EH (cell line): ENCODE results near the gene SOX5.

Experiments
- DNase-seq: peaks from one replicate; pipeline ENCODE4 v3.0.0-alpha.2; 2015; ENCODE audit warnings: low read depth

The SOX5 gene

GRCh38 chr12:23684121-23684520 is 265.3 kb downstream of the SOX5 start:
- no peak for DNase-seq

- DNase-seq: no peak
These were observed 268.2 kb downstream of the SOX5 start for GRCh38 chr12:23681237-23681636.

- no peak for DNase-seq
These were observed 275.4 kb downstream of the SOX5 start for GRCh38 chr12:23674064-23674463.

- DNase-seq: no peak
These were observed 277.6 kb downstream of the SOX5 start for GRCh38 chr12:23671881-23672280.

- DNase-seq: no peak
These were observed 278.8 kb downstream of the SOX5 start for GRCh38 chr12:23670684-23671083.

- DNase-seq: no peak
These were observed 279.8 kb downstream of the SOX5 start for GRCh38 chr12:23669691-23670090.

- no peak for DNase-seq
These were observed 282.6 kb downstream of the SOX5 start for GRCh38 chr12:23666866-23667265.

- no peak for DNase-seq
These were observed 286.5 kb downstream of the SOX5 start for GRCh38 chr12:23662966-23663365.

GRCh38 chr12:23659131-23659530 is 290.3 kb downstream of the SOX5 start:
- DNase-seq: peak; percentile 1

- no peak for DNase-seq
These were observed 291.9 kb downstream of the SOX5 start for GRCh38 chr12:23657598-23657997.

GRCh38 chr12:23655884-23656283 is 293.6 kb downstream of the SOX5 start:
- DNase-seq: no peak

- DNase-seq: no peak
These were observed 294.4 kb downstream of the SOX5 start for GRCh38 chr12:23655112-23655511.

GRCh38 chr12:23648546-23648945 is 300.9 kb downstream of the SOX5 start:
- no peak for DNase-seq

- no peak for DNase-seq
These were observed 308.7 kb downstream of the SOX5 start for GRCh38 chr12:23640754-23641153.

GRCh38 chr12:23634344-23634743 is 315.1 kb downstream of the SOX5 start:
- no peak for DNase-seq

GRCh38 chr12:23631786-23632377 is 317.6 kb downstream of the SOX5 start:
- no peak for DNase-seq

GRCh38 chr12:23630524-23630923 is 318.9 kb downstream of the SOX5 start:
- DNase-seq: no peak

- no peak for DNase-seq
These were observed 320.7 kb downstream of the SOX5 start for GRCh38 chr12:23628806-23629205.

- no peak for DNase-seq
These were observed 322.7 kb downstream of the SOX5 start for GRCh38 chr12:23626791-23627190.

GRCh38 chr12:23621900-23622299 is 327.6 kb downstream of the SOX5 start:
- DNase-seq: no peak

- DNase-seq: no peak
These were observed 330.8 kb downstream of the SOX5 start for GRCh38 chr12:23618718-23619117.

GRCh38 chr12:23617749-23618148 is 331.7 kb downstream of the SOX5 start:
- DNase-seq: no peak

GRCh38 chr12:23614280-23614679 is 335.2 kb downstream of the SOX5 start:
- DNase-seq: no peak

- DNase-seq: peak; percentile 4
These were observed 338.1 kb downstream of the SOX5 start for GRCh38 chr12:23611320-23611719.

- DNase-seq: no peak
These were observed 348.6 kb downstream of the SOX5 start for GRCh38 chr12:23600919-23601318.
